ENCODE data around the gene PFKP.

Gene PFKP

DNA sequence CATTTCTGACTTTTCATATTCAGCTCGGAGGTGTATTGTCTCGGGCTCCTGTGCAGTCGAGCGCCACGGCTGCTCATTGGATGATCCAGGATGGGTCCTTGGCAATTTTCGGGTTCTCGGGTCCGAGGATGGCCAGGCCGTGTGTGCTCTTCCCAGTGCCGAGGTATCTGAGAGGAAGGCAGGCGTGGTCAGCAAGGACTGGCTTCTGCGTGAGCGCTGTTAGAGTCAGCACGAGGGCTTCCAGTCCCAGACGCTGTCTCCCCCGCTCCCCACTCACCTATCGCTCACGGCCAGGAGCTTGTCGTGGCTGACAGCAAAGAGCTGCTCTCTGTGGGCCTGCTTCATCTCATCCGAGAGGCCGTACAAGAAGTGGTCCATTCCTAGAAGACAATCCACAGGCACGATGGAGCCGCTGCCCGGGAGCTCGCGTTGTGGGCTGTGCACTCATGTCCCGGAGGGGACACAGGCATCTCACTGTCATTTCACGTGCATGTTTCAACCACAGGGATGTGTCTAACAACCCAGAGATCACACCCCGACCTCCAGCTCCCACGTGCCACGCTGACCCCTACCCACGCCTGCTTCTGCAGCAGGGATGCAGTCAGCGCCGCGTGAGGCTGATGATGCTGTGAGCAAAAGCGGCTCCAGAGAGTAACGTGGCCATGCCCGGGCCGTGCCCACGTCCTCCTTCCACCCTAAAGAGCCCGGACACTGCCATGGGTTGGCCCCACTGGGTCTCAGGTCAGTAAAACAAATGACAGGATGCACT lies 70.8 kb downstream of the PFKP start:
- DNase-seq, result no peak

DNA sequence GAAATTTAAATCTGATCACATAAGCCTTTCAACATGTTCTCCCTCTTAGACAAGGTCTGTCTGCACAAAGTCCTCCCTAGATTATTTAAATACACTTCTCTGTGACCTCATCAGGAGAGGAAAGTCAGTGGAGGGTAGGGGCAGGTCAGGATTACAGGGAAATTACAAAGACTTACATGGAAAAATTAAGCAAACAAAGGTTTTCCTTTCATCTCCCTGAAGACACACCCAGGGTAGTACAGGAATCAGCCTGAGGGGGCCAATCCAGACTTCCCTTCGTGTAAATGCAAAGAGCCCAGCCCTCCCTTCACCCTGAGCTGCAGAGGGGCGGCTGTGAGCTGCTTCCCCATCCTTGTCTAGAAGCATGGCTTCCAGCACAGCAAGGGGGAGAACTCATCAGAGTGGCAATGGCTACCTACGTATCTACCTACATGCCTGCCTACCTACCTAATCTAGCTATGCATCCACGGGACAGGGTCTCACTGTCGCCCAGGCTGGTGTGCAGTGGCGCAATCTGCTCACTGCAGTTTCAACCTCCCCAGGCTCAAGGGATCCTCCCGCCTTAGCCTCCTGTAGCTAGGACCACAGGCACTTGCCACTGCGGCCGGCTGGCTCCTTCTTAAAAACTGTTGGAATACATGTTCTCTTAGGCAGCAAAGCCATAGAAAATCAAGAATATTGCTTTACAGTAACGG lies 72.0 kb downstream of the PFKP start:
- no peak for DNase-seq

DNA sequence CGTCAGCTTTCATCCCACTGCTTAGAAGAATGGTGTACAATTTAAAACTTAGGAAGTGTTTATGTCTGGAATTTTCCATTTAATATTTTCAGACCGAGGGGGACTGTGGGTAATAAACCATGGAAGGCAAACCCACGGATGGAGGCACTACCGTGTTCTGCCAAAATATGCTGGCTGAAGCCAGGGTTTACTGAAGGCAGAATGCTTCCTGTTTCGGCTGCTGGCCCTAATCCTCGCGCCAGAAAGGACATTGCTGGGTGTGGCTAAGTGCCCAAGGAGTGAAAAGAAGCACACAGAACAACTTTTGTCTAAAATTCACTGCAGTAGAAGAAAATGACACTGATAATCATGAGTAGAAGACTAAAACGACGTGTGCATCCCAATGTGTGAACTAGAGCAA lies 72.9 kb downstream of the PFKP start:
- no peak for DNase-seq

DNA sequence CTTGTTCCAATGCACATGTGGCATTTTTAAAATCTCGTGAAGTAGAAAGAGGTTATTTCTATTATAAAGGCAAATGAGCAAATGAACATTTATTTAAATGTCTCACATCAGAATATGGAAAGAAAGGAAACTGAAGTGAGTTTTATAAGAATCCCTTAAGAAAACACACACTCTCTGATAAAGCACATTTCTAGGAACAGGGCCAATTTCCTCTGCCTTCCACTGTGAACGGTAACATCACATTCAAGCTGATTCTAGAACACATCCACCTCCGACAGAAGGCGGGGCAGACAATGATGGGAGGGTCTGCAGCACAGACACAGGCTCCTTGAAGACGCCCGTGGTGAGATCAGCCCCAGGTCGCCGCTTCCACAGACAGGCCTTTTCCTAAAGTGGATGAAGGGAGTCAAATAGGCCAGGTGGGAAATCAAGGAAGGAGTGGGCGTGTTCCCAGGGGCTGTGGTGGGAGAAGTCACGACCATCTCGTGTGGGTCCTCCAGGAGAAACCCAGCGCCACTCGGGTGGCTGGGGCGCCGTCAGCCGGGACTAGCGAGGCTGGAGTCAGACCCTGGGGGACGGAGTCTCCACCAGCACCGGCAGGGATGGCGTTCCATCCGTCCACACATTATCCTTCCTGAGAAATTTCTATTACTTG lies 74.1 kb downstream of the PFKP start:
- no peak for DNase-seq

DNA sequence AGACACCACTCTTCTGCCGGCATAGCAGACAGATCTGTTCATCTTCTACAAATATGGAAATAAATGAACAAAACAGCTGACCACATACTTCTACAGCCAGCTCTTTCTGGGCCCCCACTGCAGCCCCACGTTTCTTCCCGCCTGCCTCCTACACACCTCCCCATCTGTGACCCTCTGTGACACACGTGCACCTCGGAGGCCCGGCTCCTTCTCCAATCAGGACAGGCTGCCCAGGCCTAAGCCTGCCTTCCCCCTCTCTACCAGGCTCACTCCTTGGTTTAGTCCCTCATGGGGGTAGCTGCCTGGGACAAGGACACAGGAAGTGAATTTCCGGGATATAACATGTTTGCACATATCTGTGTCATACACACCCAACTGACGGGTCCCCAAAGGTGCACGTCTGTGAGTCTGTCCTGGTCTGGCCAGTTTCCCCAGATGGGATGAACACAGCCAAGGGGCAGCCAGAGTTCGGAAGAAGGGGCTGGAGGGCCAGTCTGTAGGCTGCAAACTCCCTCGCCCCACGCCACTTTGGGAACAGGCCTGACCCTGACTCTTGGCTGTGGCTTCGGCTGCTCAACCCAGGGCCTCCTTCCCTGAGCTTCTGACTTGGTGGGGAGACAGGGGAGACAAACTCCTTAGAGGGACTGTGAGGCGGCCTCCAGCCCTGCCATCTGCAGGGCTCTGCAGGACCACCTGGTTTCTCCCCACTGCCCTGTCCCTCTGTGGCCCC lies 75.0 kb downstream of the PFKP start:
- DNase-seq, result no peak

DNA sequence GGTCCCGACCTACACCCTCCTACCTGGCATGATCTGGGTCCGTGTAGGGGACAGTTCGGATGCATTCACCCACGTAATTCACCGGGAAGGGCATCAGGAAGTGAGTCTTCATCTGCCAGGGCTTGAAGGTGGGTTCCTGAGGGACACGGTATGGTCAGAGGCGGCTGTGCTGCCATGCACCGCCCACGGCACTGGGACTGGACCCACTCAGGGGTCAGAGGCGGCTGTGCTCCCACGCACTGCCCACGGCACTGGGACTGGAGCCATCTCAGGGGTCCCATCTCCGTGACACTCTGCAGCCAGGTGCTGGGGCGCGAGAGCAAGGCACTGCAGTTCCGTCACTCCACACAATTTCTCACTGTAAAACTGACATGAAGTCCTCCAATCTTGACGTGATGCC lies 76.0 kb downstream of the PFKP start:
- DNase-seq, result no peak

DNA sequence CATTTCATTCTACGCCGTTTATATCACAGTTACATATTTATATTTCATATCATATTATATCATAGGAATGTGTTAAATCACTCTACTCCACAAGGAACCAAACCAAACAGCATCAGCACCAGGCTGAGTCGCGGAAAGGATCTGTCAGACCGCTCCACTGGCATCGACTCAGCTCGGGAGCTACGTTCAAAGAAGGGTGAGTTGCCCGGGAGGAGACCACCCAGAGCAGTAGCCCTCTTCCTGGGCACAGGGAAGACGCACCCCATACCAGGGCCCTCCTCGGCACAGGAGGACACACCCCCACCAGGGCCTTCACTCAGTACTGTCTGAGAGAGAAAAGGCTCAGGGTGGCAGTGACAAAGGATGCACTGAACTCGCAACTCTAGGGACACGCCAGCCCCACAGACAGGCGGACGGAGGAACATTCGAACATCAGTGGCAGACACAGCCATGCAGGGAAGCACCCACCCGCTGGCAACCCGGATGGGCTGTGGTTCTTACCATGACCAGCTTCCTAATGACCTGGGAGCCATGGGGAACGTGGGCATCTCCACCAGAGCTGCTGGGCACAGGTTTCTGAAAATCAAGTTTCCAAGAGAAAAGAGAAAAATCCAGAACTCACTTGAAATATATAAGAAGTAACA lies 76.6 kb downstream of the PFKP start:
- no peak for DNase-seq

DNA sequence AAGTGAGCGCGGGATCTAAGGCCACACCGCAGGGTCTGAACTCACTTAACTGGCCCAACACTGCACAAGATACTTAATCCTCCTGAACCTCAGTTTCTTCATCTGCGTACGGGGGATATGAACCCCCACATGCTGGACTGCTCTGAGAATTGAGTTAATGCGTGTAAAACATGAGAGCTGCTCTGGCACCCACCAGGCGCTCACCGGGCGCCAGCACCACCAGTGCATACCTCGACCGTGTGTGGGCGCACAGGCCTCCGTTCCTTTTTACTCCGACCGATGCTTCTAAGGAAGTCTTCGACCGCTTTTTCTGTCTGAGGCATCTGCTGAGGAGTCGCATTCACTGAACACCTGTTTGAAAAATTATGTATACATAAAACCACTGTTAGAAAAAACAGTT lies 78.0 kb downstream of the PFKP start:
- DNase-seq, result no peak

DNA sequence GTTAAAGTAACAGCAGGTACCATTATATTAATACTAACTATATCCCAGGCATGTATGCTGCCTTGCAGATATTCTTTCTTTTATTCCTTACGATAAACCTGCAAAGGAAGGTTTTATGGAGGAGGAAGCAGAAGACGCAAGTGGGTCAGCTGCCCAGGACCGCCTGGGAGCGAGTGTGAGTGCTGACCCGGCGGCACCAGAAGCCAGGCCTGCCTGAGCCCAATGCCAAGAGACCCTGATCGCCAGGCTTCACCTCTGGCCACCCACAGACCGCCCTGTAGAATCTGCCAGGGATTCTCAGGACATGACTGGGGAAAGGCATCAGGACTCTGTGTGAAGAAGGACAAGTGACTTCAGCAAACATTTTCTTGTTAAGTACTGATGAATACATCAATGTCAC lies 78.9 kb downstream of the PFKP start:
- no peak for DNase-seq

DNA sequence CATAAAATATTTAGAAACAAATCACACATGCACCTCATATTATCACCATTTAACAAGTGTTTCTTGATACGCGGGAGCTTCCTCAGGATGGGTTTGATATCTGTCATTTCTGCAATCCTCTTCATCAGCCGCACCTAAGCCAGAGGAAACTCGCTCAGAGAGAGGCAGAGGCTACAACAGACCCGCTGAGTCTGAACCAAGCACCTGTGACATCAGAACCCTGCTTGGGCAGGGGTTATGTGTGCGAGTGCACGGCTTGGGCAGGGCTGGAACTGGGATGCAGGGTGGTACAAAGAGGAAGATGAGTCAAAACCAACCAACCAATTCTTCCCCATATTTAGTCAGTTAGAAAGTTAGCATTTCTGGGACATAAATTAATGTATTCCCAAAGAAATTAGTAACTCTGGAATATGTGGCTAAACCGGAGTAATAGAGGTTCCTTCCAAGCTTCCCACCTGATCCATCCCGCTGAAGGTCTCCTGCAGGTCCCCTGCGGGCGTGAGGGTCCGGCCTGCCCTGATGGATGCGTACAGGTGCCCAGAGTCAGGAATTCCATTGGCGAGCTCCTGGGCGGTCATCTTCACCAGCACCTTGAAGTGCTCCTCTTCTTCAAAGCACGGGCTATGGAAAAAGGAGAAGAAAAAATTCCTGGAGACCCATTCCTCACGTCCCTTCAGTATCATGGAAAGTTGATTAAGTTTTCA lies 79.9 kb downstream of the PFKP start:
- no peak for DNase-seq

DNA sequence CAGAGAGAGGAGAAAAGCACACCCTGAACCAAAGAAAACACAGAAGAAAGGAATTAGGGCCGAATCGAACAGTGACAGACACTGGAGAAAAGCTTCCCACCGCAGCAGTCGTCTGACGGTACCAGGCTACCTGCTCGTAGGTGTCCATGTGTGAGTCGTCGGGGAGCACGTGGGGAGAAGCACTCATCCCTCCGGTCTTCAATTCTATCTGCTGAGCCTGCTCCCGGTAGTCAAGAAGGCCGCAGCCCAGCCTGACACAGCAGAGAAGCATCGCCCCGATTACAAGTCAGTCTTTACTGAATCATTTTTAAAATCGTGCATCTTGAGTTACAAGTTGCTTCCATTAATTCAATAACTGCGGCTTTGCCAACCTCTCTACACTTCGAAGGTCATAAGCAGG lies 80.7 kb downstream of the PFKP start:
- no peak for DNase-seq

DNA sequence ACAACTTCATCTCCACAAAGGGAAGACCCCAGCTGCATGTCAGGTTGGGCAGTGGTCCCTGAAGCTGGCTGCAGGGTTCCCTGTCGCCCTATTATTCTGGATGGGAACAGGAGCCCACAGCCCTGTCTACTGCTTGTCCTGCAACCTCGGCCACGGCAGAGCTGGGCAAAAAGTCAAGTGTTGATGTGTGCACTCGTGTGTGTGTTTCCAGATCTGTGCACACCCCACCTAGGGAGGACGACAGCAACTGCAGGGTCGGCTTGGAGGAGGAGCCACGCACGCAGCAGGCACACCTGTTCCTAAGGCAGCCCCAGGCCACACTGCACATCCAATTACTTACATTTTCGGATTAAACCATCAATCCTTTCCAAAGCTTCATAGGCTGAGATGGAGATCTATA lies 81.6 kb downstream of the PFKP start:
- no peak for DNase-seq

DNA sequence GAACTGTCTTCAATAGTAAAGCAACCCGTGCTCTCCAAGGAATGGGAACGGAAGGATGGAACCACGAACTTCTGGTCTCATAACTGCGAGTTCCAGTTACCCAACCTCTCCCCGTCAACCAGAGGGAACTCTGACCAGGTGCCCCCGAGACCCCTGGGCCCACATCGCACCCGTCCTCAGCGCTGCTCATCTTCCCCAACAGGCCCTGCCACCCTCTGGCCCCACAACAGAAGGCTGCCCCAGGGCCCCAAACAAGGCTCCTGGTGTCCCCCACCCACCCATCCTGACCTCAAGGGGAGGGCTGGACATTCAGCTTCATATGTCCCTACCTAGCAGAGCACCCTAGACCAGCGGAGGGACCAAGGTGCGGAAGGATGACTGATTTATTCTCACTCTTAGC lies 82.6 kb downstream of the PFKP start:
- DNase-seq, result no peak

DNA sequence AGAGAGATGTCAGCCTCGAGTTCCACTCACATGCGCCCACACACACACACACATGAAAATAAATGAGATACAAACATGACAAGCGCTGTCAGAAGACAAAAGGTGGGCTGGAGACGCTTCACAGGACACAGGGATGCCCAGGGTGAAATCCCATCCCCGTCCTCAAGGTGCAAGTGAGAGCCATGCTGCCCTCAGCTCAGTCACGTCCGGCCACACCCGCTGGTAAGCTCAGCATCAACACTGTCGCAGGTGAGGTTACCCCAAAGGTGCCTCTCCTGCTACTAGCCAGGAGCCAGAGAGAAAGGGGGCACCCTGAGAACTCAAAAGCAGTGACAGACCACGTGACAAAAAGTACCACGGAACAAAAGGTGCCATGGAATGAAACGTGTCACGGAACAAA lies 83.0 kb downstream of the PFKP start:
- DNase-seq, result no peak

DNA sequence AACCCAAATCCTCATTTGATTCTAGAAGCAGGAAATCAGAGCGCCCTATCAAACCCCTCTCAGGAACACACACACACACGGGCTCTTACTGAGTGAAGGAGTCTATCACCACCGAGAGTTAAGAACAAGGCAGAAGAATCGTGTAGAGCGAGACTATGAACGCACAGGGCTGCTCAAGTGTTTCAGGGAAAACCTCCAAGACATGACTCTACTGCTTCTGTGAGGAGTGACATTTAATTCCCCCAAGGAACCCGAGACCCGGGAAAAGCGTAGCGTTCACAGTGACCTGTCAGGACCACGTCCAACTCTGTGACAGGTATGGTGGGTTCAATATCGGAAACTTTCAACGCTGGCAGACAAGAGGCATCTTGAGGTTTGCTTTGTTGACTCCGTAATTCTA lies 83.6 kb downstream of the PFKP start:
- no peak for DNase-seq

DNA sequence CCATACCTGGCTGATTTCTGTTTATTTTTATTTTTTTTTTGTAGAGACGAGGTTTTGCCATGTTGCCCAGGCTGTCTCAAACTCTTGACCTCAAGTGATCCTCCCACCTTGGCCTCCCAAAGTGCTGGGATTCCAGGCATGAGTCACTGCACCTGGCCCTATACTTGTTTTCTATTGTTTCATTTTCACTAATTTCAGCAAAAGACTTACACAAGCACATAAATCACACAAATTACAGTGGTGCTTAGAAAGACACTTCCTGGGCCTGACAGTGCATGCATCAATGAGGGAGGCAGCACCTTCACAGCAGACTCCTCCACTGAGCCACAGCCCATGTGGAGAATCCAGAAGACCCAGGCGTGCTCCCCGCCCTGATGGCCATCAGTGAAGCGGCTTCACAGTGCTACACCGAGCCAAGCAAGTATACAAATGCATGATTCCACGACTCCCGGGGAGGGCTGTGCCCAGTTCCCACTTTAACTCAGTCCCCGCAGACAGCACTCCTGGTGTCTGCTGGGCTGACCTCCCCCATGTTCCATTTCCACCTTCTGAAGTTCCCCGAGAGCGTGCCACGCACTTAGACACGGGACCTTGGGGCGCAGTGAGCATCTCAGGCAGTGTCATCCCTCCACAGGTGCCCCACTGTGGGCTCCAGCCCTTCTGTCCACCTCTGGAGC lies 84.7 kb downstream of the PFKP start:
- no peak for DNase-seq

DNA sequence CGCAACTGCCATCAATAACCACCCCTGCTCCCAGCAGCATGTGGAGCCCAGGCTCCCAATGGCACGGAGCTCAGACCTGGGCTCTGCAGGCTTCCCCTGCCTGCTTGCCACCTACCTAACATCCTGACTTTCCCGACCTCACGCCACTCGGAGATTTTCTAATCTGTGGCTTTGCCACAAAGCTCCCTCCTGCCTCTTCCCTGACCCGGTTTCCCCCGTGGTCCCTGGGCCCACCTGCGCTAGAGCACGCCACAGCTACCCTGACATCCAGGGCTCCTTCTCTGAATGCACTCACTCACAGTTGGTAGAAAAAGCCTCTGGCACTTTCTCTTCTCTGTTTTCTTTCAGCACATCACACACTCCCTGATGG lies 85.2 kb downstream of the PFKP start:
- no peak for DNase-seq

DNA sequence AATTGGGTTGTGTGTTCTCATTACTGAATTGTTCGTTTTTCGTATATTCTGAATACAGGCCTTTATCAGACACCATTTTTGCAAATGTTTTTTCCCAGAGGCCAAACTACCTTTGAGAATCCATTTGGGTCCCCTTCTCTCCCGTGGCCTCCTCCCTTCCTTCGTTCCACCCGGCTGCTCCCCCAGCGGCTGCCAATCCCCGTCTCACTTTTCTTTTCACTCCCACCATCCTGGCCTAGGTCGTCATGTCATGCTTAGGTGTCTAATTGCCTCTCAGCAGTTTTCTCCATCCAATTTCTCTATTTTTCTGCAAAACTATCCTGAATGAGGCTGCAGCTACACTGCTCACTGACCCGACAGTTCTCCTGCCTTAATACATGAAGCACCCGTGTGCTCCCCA lies 87.3 kb downstream of the PFKP start:
- DNase-seq, result no peak

DNA sequence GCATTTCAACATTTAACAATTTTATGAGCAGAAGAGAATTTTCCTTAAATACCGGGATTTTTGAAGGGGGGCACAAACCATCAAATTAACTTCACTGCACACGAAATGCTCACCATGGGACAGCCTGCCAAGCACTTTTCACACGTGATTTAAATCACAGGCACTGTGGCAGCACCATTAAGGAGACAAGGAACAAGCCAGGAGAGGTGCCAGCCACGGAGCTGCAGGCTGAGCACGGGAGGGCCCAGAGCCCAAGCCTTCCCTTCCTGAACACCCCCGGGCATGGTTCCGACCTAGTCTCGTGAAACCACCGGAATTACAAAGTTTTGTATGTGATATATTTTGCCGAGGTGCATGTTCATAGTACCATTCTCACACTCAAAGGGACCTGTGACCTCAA lies 91.8 kb downstream of the PFKP start:
- no peak for DNase-seq

DNA sequence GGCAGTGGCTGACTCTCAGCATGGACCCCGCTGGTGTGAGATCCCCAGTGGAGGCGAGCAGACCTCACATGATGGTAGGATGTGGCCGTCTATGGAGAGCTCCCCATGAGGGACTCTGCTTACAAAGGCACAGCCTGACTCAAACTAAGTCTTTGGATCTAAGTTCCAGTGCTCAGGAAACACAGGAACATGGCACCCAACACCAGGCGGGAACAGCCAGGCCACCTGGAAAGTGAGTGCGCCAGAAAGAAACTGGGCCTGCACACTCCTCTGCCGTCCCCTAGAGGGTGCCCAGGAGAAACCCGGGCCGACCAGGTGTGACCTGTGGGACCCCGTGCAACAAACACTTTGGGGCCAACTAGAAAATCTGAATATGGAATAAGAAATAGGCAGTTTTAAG lies 95.2 kb downstream of the PFKP start:
- no peak for DNase-seq

DNA sequence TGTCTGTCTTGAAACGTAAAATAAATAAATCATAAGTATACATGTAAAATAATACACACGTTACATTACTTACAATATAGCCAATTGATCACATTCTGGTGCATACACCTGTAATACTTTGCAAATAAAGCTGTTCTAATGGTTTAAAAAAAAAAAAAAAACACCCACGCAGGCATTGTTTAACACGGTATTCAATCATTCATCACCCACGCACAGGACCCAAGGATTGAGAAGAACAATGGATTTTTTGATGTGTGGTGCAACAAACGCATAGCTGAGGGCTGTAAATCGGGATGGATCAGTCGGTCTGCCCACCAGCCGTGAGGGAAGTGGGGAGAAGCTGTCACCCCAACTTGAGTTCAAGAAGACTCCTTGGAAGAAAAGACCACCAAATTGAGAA lies 96.5 kb downstream of the PFKP start:
- no peak for DNase-seq

DNA sequence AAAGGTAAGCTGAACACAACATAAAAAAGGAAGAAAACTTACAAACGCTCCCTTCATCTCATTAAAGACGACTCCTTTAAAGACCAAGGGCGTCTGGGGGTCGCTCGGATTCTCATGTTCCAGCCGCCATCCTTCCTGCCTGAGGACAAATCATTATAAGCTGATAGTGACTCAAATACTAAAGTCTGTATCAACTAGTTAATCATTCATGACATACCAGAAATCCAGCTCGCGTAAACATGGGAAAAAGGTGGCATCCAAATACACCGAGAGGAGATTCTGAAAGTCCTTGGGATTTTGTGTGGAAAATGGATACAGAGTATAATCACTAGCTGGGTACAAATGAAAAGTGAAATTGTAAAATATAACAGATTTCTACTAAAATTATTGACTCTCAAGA lies 97.8 kb downstream of the PFKP start:
- no peak for DNase-seq
